Lower lobe of right lung (tissue), 2 donors: ENCODE results near the gene ABCG8. TPM values are rescaled to one million over a fixed set of nuclear protein-coding genes. Genes with fewer than 3 reads are reported as not detected.

Experiments used
- ATAC-seq, 2 donors: fragments of 200-7000 bp; cut with Tn5 transposase; one replicate each; pipeline ENCODE4 v1.9.1; 2020 to 2022; ENCODE audit warnings: mild to moderate bottlenecking in 2 of 2, moderate library complexity in 2 of 2
- DNase-seq: peaks from one replicate; pipeline ENCODE4 v3.0.0-alpha.2; 2020
- H3K27ac ChIP-seq: fragments of 200-600 bp; one replicate; pipeline ENCODE4 v1.8.0; 2022
- H3K27me3 ChIP-seq: fragments of 200-600 bp; one replicate; pipeline ENCODE4 v1.8.0; 2022; ENCODE audit warnings: low read depth
- H3K36me3 ChIP-seq: fragments of 200-600 bp; one replicate; pipeline ENCODE4 v1.8.0; 2022; ENCODE audit warnings: mild to moderate bottlenecking
- H3K4me1 ChIP-seq: fragments of 200-600 bp; one replicate; pipeline ENCODE4 v1.8.0; 2022
- H3K4me3 ChIP-seq: fragments of 200-600 bp; one replicate; pipeline ENCODE4 v1.8.0; 2022; ENCODE audit warnings: mild to moderate bottlenecking
- H3K9me3 ChIP-seq: fragments of 200-600 bp; one replicate; pipeline ENCODE4 v1.8.0; 2022
- intact Hi-C: fragments of 100-400 bp; cut with DNase I; formaldehyde crosslinking; loops from one replicate; pipeline ENCODE4 v1.11.0; 2022
- total RNA-seq: library from RNA; stranded (reverse); fragmentation: NEBNext Ultra II Directional; extraction: Animal tissue kit (Norgen Biotek cat#: 25700); gene quantifications from one replicate; pipeline ENCODE4 v1.2.1, GENCODE V29; 2021
- TF ChIP-seq, protein P1 (sequence below): fragments of 200-600 bp; IDR thresholded peaks from one replicate; pipeline ENCODE4 v1.8.0; 2022; ENCODE audit warnings: antibody characterized with exemption, mild to moderate bottlenecking
- donor health status: DM: no; HTN: yes; CAD: no; lungs with severe emphysema.

Gene ABCG8
- total RNA-seq, 1 donor from 2014 or later, result not detected

- Histone ChIP-seq H3K27ac (no peak overlapping the region), H3K36me3 (peaks cover 58% of the 10 kb centered on the region), H3K9me3 (no peaks in the 10 kb centered on the region), H3K4me1 (no peaks in the 10 kb centered on the region), H3K4me3 (no peak overlapping the region), H3K27me3 (no peaks in the 10 kb centered on the region)
- no peak for ATAC-seq
- intact Hi-C loops, result no loop called here
- DNase-seq, result no peak
- TF ChIP-seq, protein P1, sequence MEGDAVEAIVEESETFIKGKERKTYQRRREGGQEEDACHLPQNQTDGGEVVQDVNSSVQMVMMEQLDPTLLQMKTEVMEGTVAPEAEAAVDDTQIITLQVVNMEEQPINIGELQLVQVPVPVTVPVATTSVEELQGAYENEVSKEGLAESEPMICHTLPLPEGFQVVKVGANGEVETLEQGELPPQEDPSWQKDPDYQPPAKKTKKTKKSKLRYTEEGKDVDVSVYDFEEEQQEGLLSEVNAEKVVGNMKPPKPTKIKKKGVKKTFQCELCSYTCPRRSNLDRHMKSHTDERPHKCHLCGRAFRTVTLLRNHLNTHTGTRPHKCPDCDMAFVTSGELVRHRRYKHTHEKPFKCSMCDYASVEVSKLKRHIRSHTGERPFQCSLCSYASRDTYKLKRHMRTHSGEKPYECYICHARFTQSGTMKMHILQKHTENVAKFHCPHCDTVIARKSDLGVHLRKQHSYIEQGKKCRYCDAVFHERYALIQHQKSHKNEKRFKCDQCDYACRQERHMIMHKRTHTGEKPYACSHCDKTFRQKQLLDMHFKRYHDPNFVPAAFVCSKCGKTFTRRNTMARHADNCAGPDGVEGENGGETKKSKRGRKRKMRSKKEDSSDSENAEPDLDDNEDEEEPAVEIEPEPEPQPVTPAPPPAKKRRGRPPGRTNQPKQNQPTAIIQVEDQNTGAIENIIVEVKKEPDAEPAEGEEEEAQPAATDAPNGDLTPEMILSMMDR, result no peak
Observed at GRCh38 chr2:43925431-43925830, 86.7 kb downstream of the ABCG8 start.

- DNase-seq, result no peak
- ATAC-seq, result no peak
- Histone ChIP-seq H3K4me3 (no peak overlapping the region), H3K27ac (no peak overlapping the region), H3K4me1 (no peaks in the 10 kb centered on the region), H3K9me3 (no peaks in the 10 kb centered on the region), H3K27me3 (no peaks in the 10 kb centered on the region), H3K36me3 (peaks cover 52% of the 10 kb centered on the region)
- TF ChIP-seq, protein P1, result no peak
- intact Hi-C loops, result no loop called here
Observed at GRCh38 chr2:43927442-43927841, 88.7 kb downstream of the ABCG8 start.

- intact Hi-C loops, result no loop called here
- ATAC-seq (no peak), DNase-seq (no peak)
- Histone ChIP-seq H3K36me3 (peaks cover 42% of the 10 kb centered on the region), H3K4me3 (no peak overlapping the region), H3K9me3 (no peaks in the 10 kb centered on the region), H3K4me1 (no peaks in the 10 kb centered on the region), H3K27ac (no peak overlapping the region), H3K27me3 (no peaks in the 10 kb centered on the region)
- TF ChIP-seq, protein P1, result no peak
Observed at GRCh38 chr2:43931293-43931692, 92.5 kb downstream of the ABCG8 start.

Other genes with a start within 250 kb of the ABCG8 start
- gene THADA, start 242.9 kb upstream of the ABCG8 start, total RNA-seq, result 41.2 TPM
- 42.0 TPM for gene PLEKHH2, start 201.7 kb upstream of the ABCG8 start, total RNA-seq
- gene C1GALT1C1L, start 162.5 kb upstream of the ABCG8 start, total RNA-seq, result 0.44 TPM
- 22.7 TPM for gene DYNC2LI1, start 64.9 kb upstream of the ABCG8 start, total RNA-seq
- gene ABCG5, start 132 bp upstream of the ABCG8 start, total RNA-seq, result not detected
- gene LRPPRC, start 157.0 kb downstream of the ABCG8 start, total RNA-seq, result 58.0 TPM